Measurements from ENCODE around the gene DDA1. TPM values are rescaled to one million over a fixed set of nuclear protein-coding genes. Genes with fewer than 3 reads are reported as not detected.
A peak's percentile ranks its signal among the peaks of the same experiment; 100 is the strongest.
"Not testable (repeated sequence)": the region's sequence is repeated elsewhere in the genome, so short reads cannot be mapped to it uniquely, and the experiment has no call there.

Gene DDA1
- total RNA-seq, 2 experiments from 2014 or later = 58.6 to 61.2 TPM

- peaks cover 7% of the 10 kb centered on the region for H3K36me3 Mint-ChIP-seq (ENCODE audit: low read depth)
- H3K27me3 Mint-ChIP-seq = peaks cover 3% of the 10 kb centered on the region
- H3K4me3 Mint-ChIP-seq = no peak overlapping the region
- H3K9me3 Mint-ChIP-seq = no peaks in the 10 kb centered on the region
- peaks cover 15% of the 10 kb centered on the region for H3K4me1 Mint-ChIP-seq
- POLR2A ChIA-PET = interaction anchor here (1.1 to 2.9 kb wide), 2 partner anchors 10 to 215 kb away, joined by 3 to 13 read pairs; partner anchors contain the start of gene ABHD8
- CTCF ChIA-PET = interaction anchor here (1.1 kb wide), 1 partner anchor 92 kb away, joined by 5 read pairs; no protein-coding TSS in a partner anchor
- H3K27ac Mint-ChIP-seq = no peak overlapping the region
- peak; percentile 66 for DNase-seq
These were observed 15.1 kb upstream of the DDA1 start for GRCh38 chr19:17294051-17294891.

- H3K4me3 Mint-ChIP-seq; H3K27me3 Mint-ChIP-seq; H3K9me3 Mint-ChIP-seq; DNase-seq; POLR2A ChIA-PET; H3K36me3 Mint-ChIP-seq (ENCODE audit: low read depth); H3K27ac Mint-ChIP-seq: not testable (repeated sequence)
- peaks cover 15% of the 10 kb centered on the region for H3K4me1 Mint-ChIP-seq
- CTCF ChIA-PET = interaction anchor here (0.6 kb wide), 2 partner anchors 10 to 15 kb away, joined by 4 to 5 read pairs; no protein-coding TSS in a partner anchor
These were observed 13.8 kb upstream of the DDA1 start for GRCh38 chr19:17295551-17295950.

- H3K4me3 Mint-ChIP-seq = no peak overlapping the region
- no peak overlapping the region for H3K27ac Mint-ChIP-seq
- no peak for DNase-seq
- H3K36me3 Mint-ChIP-seq (ENCODE audit: low read depth) = peaks cover 7% of the 10 kb centered on the region
- no peaks in the 10 kb centered on the region for H3K9me3 Mint-ChIP-seq
- ChIA-PET POLR2A (no interaction called here), CTCF (interaction anchor here (0.6 kb wide), 2 partner anchors 9 to 16 kb away, joined by 4 to 5 read pairs; no protein-coding TSS in a partner anchor)
- peaks cover 15% of the 10 kb centered on the region for H3K4me1 Mint-ChIP-seq
- H3K27me3 Mint-ChIP-seq = no peaks in the 10 kb centered on the region
These were observed 13.1 kb upstream of the DDA1 start for GRCh38 chr19:17296273-17296672.

GRCh38 chr19:17296976-17297375 is 12.4 kb upstream of the DDA1 start:
- peaks cover 7% of the 10 kb centered on the region for H3K36me3 Mint-ChIP-seq (ENCODE audit: low read depth)
- POLR2A ChIA-PET = no interaction called here
- no peak overlapping the region for H3K27ac Mint-ChIP-seq
- H3K27me3 Mint-ChIP-seq = no peaks in the 10 kb centered on the region
- CTCF ChIA-PET = interaction anchor here (0.7 kb wide), 1 partner anchor 169 kb away, joined by 3 read pairs; no protein-coding TSS in a partner anchor
- DNase-seq = no peak
- no peak overlapping the region for H3K4me3 Mint-ChIP-seq
- H3K4me1 Mint-ChIP-seq = peaks cover 13% of the 10 kb centered on the region
- H3K9me3 Mint-ChIP-seq = no peaks in the 10 kb centered on the region

GRCh38 chr19:17300992-17301619 is 8.3 kb upstream of the DDA1 start:
- Mint-ChIP-seq H3K36me3 (ENCODE audit: low read depth) (peaks cover 7% of the 10 kb centered on the region), H3K27ac (no peak overlapping the region), H3K4me3 (no peak overlapping the region), H3K4me1 (peaks cover 30% of the 10 kb centered on the region), H3K9me3 (no peaks in the 10 kb centered on the region), H3K27me3 (no peaks in the 10 kb centered on the region)
- DNase-seq = no peak
- CTCF ChIA-PET = no interaction called here
- POLR2A ChIA-PET = interaction anchor here (1.2 kb wide), 1 partner anchor 34 kb away, joined by 3 read pairs; the partner anchor contains the start of gene BABAM1

GRCh38 chr19:17302391-17303166 is 6.8 kb upstream of the DDA1 start:
- Mint-ChIP-seq H3K27ac (no peak overlapping the region), H3K36me3 (ENCODE audit: low read depth) (peaks cover 5% of the 10 kb centered on the region), H3K4me3 (peak overlapping the region; percentile 69), H3K4me1 (peaks cover 41% of the 10 kb centered on the region), H3K27me3 (no peaks in the 10 kb centered on the region), H3K9me3 (no peaks in the 10 kb centered on the region)
- POLR2A ChIA-PET = interaction anchor here (1.2 to 4.8 kb wide), 4 partner anchors 9 to 35 kb away, joined by 3 to 50 read pairs (median 8); partner anchors contain the start of genes ANO8 and BABAM1
- CTCF ChIA-PET = interaction anchor here (0.6 to 3.1 kb wide), 4 partner anchors 9 to 32 kb away, joined by 3 to 32 read pairs (median 4); partner anchors contain the start of gene ANO8
- no peak for DNase-seq

GRCh38 chr19:17303167-17303939 is 6.0 kb upstream of the DDA1 start, which contains the start of gene ABHD8:
ABHD8 (minus strand) TSS chr19:17303425; CDS start chr19:17301616, 1,809 bp downstream.
- peaks cover 46% of the 10 kb centered on the region for H3K4me1 Mint-ChIP-seq
- H3K27me3 Mint-ChIP-seq = no peaks in the 10 kb centered on the region
- peak within 1 kb of the TSS; percentile 54 for H3K27ac Mint-ChIP-seq
- H3K36me3 Mint-ChIP-seq (ENCODE audit: low read depth) = peaks cover 1% of the 10 kb centered on the region
- ChIA-PET POLR2A (interaction anchor here (0.8 to 4.8 kb wide), 5 partner anchors 10 to 177 kb away, joined by 3 to 50 read pairs (median 4); partner anchors contain the start of genes ANO8 and USE1), CTCF (interaction anchor here (0.6 to 3.1 kb wide), 4 partner anchors 10 to 99 kb away, joined by 3 to 32 read pairs (median 4); partner anchors contain the start of gene ANO8)
- H3K4me3 Mint-ChIP-seq = peak within 1 kb of the TSS; percentile 69
- H3K9me3 Mint-ChIP-seq = no peaks in the 10 kb centered on the region
- peak; percentile 95 for DNase-seq

- Mint-ChIP-seq H3K4me1 (peaks cover 46% of the 10 kb centered on the region), H3K4me3 (peak overlapping the region; percentile 69), H3K9me3 (no peaks in the 10 kb centered on the region), H3K27ac (no peak overlapping the region), H3K36me3 (ENCODE audit: low read depth) (no peaks in the 10 kb centered on the region), H3K27me3 (no peaks in the 10 kb centered on the region)
- POLR2A ChIA-PET = interaction anchor here (0.8 to 4.8 kb wide), 5 partner anchors 10 to 178 kb away, joined by 3 to 50 read pairs (median 4); partner anchors contain the start of genes ANO8 and USE1
- no peak for DNase-seq
- CTCF ChIA-PET = interaction anchor here (0.6 to 3.1 kb wide), 4 partner anchors 11 to 98 kb away, joined by 3 to 32 read pairs (median 4); partner anchors contain the start of gene ANO8
These were observed 5.5 kb upstream of the DDA1 start for GRCh38 chr19:17303940-17304267.

- ChIA-PET CTCF (interaction anchor here (0.6 to 3.1 kb wide), 20 partner anchors 9 to 234 kb away, joined by 3 to 32 read pairs (median 5); partner anchors contain the start of genes ANKLE1, ANO8, BABAM1 and BST2), POLR2A (interaction anchor here (0.8 to 4.8 kb wide), 7 partner anchors 11 to 179 kb away, joined by 3 to 50 read pairs (median 5); partner anchors contain the start of genes ANO8 and MVB12A)
- Mint-ChIP-seq H3K36me3 (ENCODE audit: low read depth) (peaks cover 5% of the 10 kb centered on the region), H3K27ac (peak overlapping the region; percentile 90), H3K27me3 (no peaks in the 10 kb centered on the region), H3K4me3 (peak overlapping the region; percentile 89), H3K9me3 (no peaks in the 10 kb centered on the region), H3K4me1 (peaks cover 52% of the 10 kb centered on the region)
- no peak for DNase-seq
These were observed 4.8 kb upstream of the DDA1 start for GRCh38 chr19:17304386-17305215.

- POLR2A ChIA-PET = interaction anchor here (0.6 to 4.8 kb wide), 7 partner anchors 12 to 115 kb away, joined by 3 to 50 read pairs (median 5); partner anchors contain the start of genes ANO8 and MVB12A
- Mint-ChIP-seq H3K4me1 (peaks cover 53% of the 10 kb centered on the region), H3K27ac (peak overlapping the region; percentile 90), H3K36me3 (ENCODE audit: low read depth) (peaks cover 5% of the 10 kb centered on the region), H3K4me3 (peak overlapping the region; percentile 89), H3K27me3 (no peaks in the 10 kb centered on the region), H3K9me3 (no peaks in the 10 kb centered on the region)
- DNase-seq = no peak
- CTCF ChIA-PET = interaction anchor here (0.6 to 3.1 kb wide), 20 partner anchors 9 to 235 kb away, joined by 3 to 32 read pairs (median 5); partner anchors contain the start of genes ANKLE1, ANO8, BABAM1 and BST2
These were observed 4.2 kb upstream of the DDA1 start for GRCh38 chr19:17305216-17305516.

Measured in activated CD4-positive, alpha-beta memory T cell treated with anti-CD3 and anti-CD28 coated beads, Interleukin-2, amount 10 ng/mL, durations not matched to agents 7 days and 5 days (primary cell).